GM12872 (cell line): ENCODE data around the gene NT5C2.

Experiments
- TF ChIP-seq, protein P1 (sequence below): IDR thresholded peaks from 3 replicates; pipeline ENCODE4 v1.5.1; 2011; ENCODE audit warnings: low read depth, mild to moderate bottlenecking, low read length, moderate library complexity; ENCODE audit not compliant: insufficient read depth

NT5C2 gene

GRCh38 chr10:103103989-103104388 lies 89.1 kb downstream of the NT5C2 start:
- TF ChIP-seq, protein P1, sequence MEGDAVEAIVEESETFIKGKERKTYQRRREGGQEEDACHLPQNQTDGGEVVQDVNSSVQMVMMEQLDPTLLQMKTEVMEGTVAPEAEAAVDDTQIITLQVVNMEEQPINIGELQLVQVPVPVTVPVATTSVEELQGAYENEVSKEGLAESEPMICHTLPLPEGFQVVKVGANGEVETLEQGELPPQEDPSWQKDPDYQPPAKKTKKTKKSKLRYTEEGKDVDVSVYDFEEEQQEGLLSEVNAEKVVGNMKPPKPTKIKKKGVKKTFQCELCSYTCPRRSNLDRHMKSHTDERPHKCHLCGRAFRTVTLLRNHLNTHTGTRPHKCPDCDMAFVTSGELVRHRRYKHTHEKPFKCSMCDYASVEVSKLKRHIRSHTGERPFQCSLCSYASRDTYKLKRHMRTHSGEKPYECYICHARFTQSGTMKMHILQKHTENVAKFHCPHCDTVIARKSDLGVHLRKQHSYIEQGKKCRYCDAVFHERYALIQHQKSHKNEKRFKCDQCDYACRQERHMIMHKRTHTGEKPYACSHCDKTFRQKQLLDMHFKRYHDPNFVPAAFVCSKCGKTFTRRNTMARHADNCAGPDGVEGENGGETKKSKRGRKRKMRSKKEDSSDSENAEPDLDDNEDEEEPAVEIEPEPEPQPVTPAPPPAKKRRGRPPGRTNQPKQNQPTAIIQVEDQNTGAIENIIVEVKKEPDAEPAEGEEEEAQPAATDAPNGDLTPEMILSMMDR: no peak

DNA sequence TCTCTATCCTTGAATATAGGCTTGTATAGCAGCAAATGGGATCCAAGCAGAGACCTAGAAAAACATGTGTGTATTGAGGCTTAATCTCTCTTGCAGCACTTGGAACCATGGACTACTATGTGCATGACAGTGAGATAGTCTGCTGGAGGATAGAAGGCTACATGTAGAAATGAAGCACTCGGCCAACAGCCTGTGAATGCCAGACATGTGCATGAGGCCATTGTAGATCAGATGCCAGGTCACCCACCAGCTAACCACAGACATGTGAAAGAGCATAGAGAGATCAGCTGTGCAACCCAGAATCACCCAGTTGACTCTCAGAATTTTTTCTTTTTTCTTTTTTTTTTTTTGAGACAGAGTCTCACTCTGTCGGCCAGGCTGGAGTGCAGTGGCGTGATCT lies 90.9 kb downstream of the NT5C2 start:
- TF ChIP-seq, protein P1: no peak

DNA sequence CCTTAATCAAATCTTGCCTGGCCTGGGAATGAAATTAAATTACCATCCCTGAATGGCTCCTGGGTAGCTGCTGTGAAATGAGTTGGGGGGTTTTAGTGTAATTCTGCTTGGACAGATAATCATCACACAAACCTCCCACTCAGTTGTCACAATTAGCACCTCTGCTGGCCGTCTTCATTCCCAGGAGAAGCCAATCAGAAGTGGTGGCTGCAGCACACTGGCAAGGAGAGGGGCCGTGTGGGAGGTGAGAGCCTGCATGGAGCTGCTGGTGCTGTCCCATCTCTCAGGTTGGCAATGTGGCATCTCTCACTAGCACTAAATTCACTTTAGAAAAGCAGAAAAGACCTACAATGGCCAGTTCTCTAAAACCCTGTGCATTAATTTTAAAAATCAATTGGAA lies 92.5 kb downstream of the NT5C2 start:
- TF ChIP-seq, protein P1: no peak

- TF ChIP-seq, protein P1: no peak
Measured at GRCh38 chr10:103098240-103098639, 94.8 kb downstream of the NT5C2 start.

GRCh38 chr10:103096130-103096529 lies 96.9 kb downstream of the NT5C2 start:
- TF ChIP-seq, protein P1: no peak

GRCh38 chr10:103095005-103095404 lies 98.1 kb downstream of the NT5C2 start:
- TF ChIP-seq, protein P1: no peak

DNA sequence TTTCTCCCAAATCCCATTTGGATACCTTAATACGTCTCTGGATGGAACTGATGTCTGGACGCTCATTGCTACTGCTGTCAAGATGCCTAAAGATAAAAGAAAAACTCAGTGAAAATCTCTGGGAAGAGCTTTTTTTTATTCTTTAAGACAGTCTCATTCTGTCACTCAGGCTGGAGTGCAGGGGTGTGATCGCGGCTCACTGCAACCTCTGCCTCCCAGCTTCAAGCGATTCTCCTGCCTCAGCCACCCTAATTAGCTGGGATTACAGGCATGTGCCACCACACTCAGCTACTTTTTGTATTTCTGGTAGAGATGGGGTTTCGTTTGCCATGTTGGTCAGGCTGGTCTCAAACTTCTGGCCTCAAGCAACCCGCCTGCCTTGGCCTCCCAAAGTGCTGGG lies 102.2 kb downstream of the NT5C2 start:
- TF ChIP-seq, protein P1: no peak

- TF ChIP-seq, protein P1: no peak
Measured at GRCh38 chr10:103089493-103089892, 103.6 kb downstream of the NT5C2 start.
